WI38 (cell line): Measurements from ENCODE around the gene TMCC2.

Source experiments
- H3K4me3 ChIP-seq: 2 replicates; pipeline ENCODE4 v1.5.1; 2011; ENCODE audit warnings: low read depth, mild to moderate bottlenecking, control low read depth, low read length
- CTCF ChIP-seq: IDR thresholded peaks from 2 replicates; pipeline ENCODE4 v1.5.1; 2012; ENCODE audit warnings: low read depth, mild to moderate bottlenecking, control low read depth, low read length

The TMCC2 gene

GRCh38 chr1:205258719-205259118, 31.0 kb downstream of the TMCC2 start:
- no peak overlapping the region for H3K4me3 ChIP-seq
- no peak for TF ChIP-seq CTCF

DNA sequence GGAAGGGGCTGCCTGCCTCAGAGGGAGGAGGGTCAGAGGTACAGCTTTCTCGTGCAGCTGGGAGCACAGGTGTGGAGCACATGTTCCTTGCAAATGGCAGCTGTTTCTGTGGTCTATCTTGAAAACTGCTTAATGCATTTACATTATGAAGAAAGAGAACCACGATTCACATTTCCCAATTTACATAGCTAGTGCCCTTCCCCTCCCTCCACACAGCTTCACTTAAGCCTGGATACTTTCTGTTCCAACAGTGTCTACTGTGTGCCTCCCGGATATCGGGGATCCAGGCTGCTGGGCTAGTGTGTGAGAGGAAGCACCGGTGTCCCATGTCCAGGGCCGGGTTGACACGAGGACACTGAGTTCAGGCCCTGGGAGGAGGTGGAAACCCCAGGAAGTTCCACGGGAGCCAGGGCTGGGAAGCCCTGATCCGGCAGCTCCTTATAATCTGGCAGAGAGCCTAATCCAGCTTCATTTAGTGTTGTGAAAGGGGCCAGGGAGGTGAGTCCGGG, 31.6 kb downstream of the TMCC2 start:
- no peak for TF ChIP-seq CTCF
- no peak overlapping the region for H3K4me3 ChIP-seq

DNA sequence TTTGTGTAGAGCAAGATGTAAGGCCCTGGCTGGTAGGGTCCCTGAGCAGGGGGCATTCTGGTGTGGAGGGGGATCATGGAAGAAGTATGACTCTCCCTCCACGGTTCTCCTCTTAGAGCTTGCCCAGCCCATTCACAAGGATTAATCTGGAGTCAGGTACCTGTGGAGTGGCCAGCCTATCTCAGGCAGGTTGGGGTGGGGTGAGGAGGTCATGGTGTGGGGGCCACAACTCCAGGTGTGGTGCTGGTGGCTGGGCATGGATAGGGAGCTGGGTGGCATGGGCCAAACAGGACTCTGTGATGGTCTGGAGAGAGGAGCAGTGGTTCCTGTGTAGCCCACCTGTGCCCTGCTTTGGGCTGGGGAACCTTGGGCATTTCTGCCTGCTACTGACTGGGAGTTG, 32.3 kb downstream of the TMCC2 start:
- no peak for TF ChIP-seq CTCF
- no peak overlapping the region for H3K4me3 ChIP-seq

DNA sequence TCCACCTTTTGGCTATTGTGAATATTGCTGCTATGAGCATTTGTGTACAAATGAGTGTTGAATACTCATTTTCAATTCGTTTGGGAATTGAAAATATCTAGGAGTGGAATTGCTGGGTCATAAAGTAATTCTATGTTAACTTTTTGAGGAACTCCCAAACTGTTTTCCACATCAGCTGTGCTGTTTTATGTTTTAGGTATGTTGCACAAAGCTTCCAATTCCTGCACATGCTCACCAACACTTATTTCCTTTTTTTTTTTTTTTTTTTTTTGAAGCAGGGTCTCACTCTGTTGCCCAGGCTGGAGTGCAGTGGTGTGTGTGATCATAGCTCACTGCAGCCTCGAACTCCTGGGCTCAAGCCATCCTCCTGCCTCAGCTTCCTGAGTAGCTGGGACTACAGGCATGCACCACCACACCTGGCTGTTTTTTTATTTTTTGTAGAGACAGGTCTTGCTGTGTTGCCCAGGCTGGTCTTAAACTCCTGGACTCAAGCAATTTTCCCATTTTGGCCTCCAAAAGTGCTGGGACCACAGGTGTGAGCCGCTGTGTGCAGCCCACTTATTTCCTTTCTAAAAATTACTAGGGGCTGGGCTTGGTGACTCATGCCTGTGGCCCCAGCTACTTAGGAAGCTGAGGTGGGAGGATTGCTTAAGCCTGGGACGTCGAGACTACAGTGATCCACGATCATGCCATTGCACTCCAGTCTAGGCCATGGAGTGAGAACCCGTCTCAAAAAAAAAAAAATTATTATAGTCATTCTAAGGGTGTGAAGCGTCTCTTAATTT, 33.4 kb downstream of the TMCC2 start:
- H3K4me3 ChIP-seq: no peak overlapping the region
- TF ChIP-seq CTCF: no peak

- TF ChIP-seq CTCF: no peak
Measured at GRCh38 chr1:205261946-205262691, 34.4 kb downstream of the TMCC2 start.

GRCh38 chr1:205262731-205263171, 35.0 kb downstream of the TMCC2 start:
- H3K4me3 ChIP-seq: no peak overlapping the region
- no peak for TF ChIP-seq CTCF

More at GRCh38 chr1:205261946-205262691, 34.4 kb downstream of the TMCC2 start:
- H3K4me3 ChIP-seq: no peak overlapping the region
